RWPE2 (cell line): ENCODE measurements around the gene CCSER2.

Source experiments
- ATAC-seq: fragments of 200-7000 bp; cut with Tn5 transposase; 3 replicates; pipeline ENCODE4 v1.9.1; 2021; ENCODE audit warnings: low read depth
- DNase-seq: peaks from one replicate; pipeline ENCODE4 v3.0.0-alpha.2; 2020; ENCODE audit warnings: low spot score
- H3K27ac ChIP-seq: fragments of 450-650 bp; 2 replicates; pipeline ENCODE4 v1.5.1; 2017; ENCODE audit warnings: mild to moderate bottlenecking; ENCODE audit not compliant: poor library complexity, severe bottlenecking
- H3K27me3 ChIP-seq: fragments of 250-450 bp; sonication (Bioruptor Pico); 2 replicates; pipeline ENCODE4 v1.5.1; 2021; ENCODE audit warnings: mild to moderate bottlenecking, moderate library complexity; ENCODE audit not compliant: insufficient read depth, poor library complexity, severe bottlenecking
- H3K36me3 ChIP-seq: fragments of 250-450 bp; sonication (Bioruptor Pico); 2 replicates; pipeline ENCODE4 v1.5.1; 2020; ENCODE audit warnings: low read depth, mild to moderate bottlenecking, moderate library complexity
- H3K4me1 ChIP-seq: fragments of 250-450 bp; sonication (Bioruptor Pico); 2 replicates; pipeline ENCODE4 v1.5.1; 2021; ENCODE audit warnings: mild to moderate bottlenecking, moderate library complexity; ENCODE audit not compliant: insufficient read depth, poor library complexity, severe bottlenecking
- H3K4me3 ChIP-seq: fragments of 250-450 bp; sonication (Bioruptor Pico); 2 replicates; pipeline ENCODE4 v1.5.1; 2021; ENCODE audit warnings: mild to moderate bottlenecking, moderate library complexity; ENCODE audit not compliant: severe bottlenecking
- H3K9me3 ChIP-seq: fragments of 250-450 bp; sonication (Bioruptor Pico); 2 replicates; pipeline ENCODE4 v1.5.1; 2021; ENCODE audit warnings: mild to moderate bottlenecking, moderate library complexity; ENCODE audit not compliant: severe bottlenecking
- CTCF ChIP-seq: fragments of 450-650 bp; IDR thresholded peaks from one replicate; pipeline ENCODE4 v1.5.1; 2017; ENCODE audit warnings: mild to moderate bottlenecking, moderate library complexity; ENCODE audit not compliant: poor library complexity, severe bottlenecking

CCSER2 gene

DNA sequence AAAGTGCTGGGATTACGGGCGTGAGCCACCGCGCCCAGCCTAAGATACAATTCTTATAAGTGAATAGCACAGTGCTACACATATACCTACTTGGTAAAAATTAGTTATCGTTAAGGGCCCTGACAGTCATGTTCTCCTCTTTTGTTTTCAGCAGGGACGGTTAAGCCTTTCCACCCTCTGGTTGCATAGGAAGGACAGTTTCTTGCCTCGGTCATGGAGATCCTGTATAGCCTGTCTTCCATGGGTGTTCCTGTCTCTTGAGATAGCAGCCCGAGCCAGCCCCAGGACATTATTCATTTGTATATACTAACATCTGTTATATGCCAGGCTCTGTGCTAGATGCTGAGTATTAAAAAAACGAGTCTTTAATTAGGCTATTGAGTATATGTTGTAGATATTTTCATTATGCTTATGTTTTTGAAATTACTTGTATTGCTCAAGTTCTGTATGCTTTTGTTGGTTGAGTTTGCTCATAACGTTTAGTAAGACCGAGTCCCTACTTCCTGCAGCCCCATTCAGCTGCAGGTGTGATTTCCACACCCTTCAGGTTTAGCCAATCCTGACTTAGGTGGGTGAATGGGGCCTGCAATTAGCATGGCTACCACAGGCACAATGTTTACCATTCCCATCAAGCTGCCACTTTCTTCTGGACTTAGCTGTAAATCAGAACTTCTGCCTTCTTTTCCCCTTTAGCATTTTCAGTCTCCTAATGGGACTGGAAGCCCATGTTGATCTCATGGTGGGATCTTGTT lies 24.8 kb downstream of the CCSER2 start:
- ATAC-seq: no peak

DNA sequence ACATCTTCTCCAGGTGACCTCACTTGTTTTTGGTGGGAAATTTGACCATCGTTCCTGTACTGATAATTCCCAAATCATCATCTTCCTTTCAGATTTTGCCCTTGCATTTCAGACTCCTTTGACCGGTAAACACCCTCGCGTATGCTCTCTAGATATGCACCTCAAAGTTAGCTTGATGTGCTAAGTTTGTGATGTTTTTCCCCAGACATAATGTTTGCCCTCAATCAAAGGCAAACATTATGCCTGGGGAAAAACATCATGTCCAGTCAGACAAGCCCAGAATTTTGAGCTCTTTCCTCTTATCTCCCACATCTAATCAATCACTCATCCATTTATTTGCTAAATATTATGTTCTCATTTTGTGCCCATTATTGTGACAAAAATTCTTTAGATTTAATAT lies 26.2 kb downstream of the CCSER2 start:
- Histone ChIP-seq H3K9me3 (no peaks in the 10 kb centered on the region), H3K27me3 (no peaks in the 10 kb centered on the region), H3K36me3 (no peaks in the 10 kb centered on the region), H3K4me3 (no peak overlapping the region), H3K27ac (no peak overlapping the region), H3K4me1 (no peaks in the 10 kb centered on the region)
- no peak for DNase-seq
- ATAC-seq: no peak
- TF ChIP-seq CTCF: no peak

More for the DNA sequence above, 24.8 kb downstream of the CCSER2 start:
- Histone ChIP-seq H3K9me3 (no peaks in the 10 kb centered on the region), H3K4me3 (no peak overlapping the region), H3K27me3 (no peaks in the 10 kb centered on the region), H3K4me1 (peaks cover 9% of the 10 kb centered on the region), H3K36me3 (no peaks in the 10 kb centered on the region), H3K27ac (no peak overlapping the region)
- no peak for TF ChIP-seq CTCF
- no peak for DNase-seq

DNA sequence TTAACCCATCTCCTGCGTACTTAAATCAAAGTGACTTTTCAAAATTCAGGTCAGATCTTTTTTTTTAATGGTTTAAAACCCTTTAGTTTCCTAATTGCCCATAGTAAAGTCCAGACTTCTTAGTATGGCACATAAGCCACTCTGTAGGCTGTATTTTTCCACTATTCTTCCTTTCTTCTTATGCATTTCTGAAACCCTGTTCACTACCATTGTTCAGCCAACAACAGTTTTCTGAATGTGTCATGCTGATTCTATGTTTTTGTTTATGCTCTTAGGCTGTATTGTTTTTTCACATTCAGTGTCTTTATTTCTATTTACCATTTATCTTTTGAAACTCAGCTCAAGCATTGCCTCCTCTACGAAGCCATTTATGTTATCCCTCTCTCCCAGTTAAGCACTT lies 26.7 kb downstream of the CCSER2 start:
- DNase-seq (no peak), ATAC-seq (no peak)
- Histone ChIP-seq H3K27ac (no peak overlapping the region), H3K4me3 (no peak overlapping the region), H3K4me1 (peaks cover under 1% of the 10 kb centered on the region), H3K36me3 (no peaks in the 10 kb centered on the region), H3K9me3 (no peaks in the 10 kb centered on the region), H3K27me3 (no peaks in the 10 kb centered on the region)
- TF ChIP-seq CTCF: no peak

GRCh38 chr10:84356928-84357327 lies 28.5 kb downstream of the CCSER2 start:
- Histone ChIP-seq H3K4me3 (no peak overlapping the region), H3K27me3 (no peaks in the 10 kb centered on the region), H3K4me1 (peaks cover 7% of the 10 kb centered on the region), H3K36me3 (no peaks in the 10 kb centered on the region), H3K9me3 (no peaks in the 10 kb centered on the region), H3K27ac (no peak overlapping the region)
- TF ChIP-seq CTCF: no peak
- DNase-seq: no peak
- no peak for ATAC-seq

- Histone ChIP-seq H3K9me3 (no peaks in the 10 kb centered on the region), H3K4me3 (no peak overlapping the region), H3K36me3 (no peaks in the 10 kb centered on the region), H3K4me1 (peaks cover 7% of the 10 kb centered on the region), H3K27ac (no peak overlapping the region), H3K27me3 (no peaks in the 10 kb centered on the region)
- DNase-seq: no peak
- no peak for TF ChIP-seq CTCF
- no peak for ATAC-seq
These were observed 30.4 kb downstream of the CCSER2 start for GRCh38 chr10:84358743-84359142.
